Transverse colon (tissue), 4 donors: ENCODE measurements around the gene PVALEF. TPM values are rescaled to one million over a fixed set of nuclear protein-coding genes. Genes with fewer than 3 reads are reported as not detected.
A peak's percentile ranks its signal among the peaks of the same experiment; 100 is the strongest.

ENCODE experiments used
- DNase-seq: peaks from one replicate; pipeline ENCODE4 v3.0.0-alpha.2; 2019
- H3K27ac ChIP-seq, 4 donors: fragments of 200-600 bp; sonication (generic); 2 replicates each; pipeline ENCODE4 v1.5.1; 2016 to 2018; ENCODE audit warnings: inconsistent platforms in 4 of 4
- H3K27me3 ChIP-seq: fragments of 200-600 bp; sonication (generic); 2 replicates; pipeline ENCODE4 v1.5.1; 2017; ENCODE audit warnings: inconsistent platforms
- H3K36me3 ChIP-seq, 4 donors: fragments of 200-600 bp; sonication (generic); 2 replicates each; pipeline ENCODE4 v1.5.1; 2017 to 2019; ENCODE audit warnings: inconsistent platforms in 4 of 4
- H3K4me1 ChIP-seq, 4 donors: fragments of 200-600 bp; sonication (generic); 2 replicates each; pipeline ENCODE4 v1.5.1; 2017 to 2020; ENCODE audit warnings: inconsistent platforms in 4 of 4
- H3K4me3 ChIP-seq, 4 donors: fragments of 200-600 bp; sonication (generic); 1 replicate in 1 of 4; 2 replicates in 3 of 4; pipeline versions ENCODE4 v1.5.1 to v1.6.1; 2017 to 2019; ENCODE audit warnings: inconsistent platforms in 4 of 4
- H3K9me3 ChIP-seq, 2 donors: fragments of 200-600 bp; sonication (generic); 2 replicates each; pipeline ENCODE4 v1.5.1; 2017 to 2019; ENCODE audit warnings: inconsistent platforms in 2 of 2
- EP300 ChIP-seq: sonication (generic); formaldehyde crosslinking; IDR thresholded peaks from one replicate; pipeline ENCODE4 v1.6.1; 2017; ENCODE audit warnings: antibody characterized with exemption, low read depth
- POLR2A ChIP-seq: fragments of 450-650 bp; IDR thresholded peaks from one replicate; pipeline ENCODE4 v1.6.1; 2016; ENCODE audit warnings: antibody characterized with exemption, mild to moderate bottlenecking, moderate library complexity
- POLR2AphosphoS5 ChIP-seq, 3 donors: sonication (generic); formaldehyde crosslinking; IDR thresholded peaks; one replicate each; pipeline ENCODE4 v1.6.1; 2016; ENCODE audit warnings: antibody characterized with exemption in 3 of 3
- WGBS, 2 donors: methylation state at CpG; one replicate each; pipeline ENCODE4 v1.1.5; 2018; ENCODE audit warnings: low coverage in 1 of 2; 5-methylcytosine and 5-hydroxymethylcytosine counted together
- in situ Hi-C, 4 donors: fragments of 200-750 bp; cut with MboI; loops; one replicate each; pipeline versions ENCODE4 v1.15.0 to v1.15.1; 2017; ENCODE audit warnings: low sequenced_read_pairs in 3 of 4, low pct_ligation_motif_present in 1 of 4, low pct_unique_long_range_greater_than_20kb in 1 of 4
- intact Hi-C: fragments of 100-400 bp; cut with DNase I; formaldehyde crosslinking; loops from one replicate; pipeline ENCODE4 v1.15.1; 2023; ENCODE audit warnings: low total_unique reads
- total RNA-seq, 4 donors: library from RNA; depleted of rRNA; stranded (reverse); fragments of >200 nt; gene quantifications; one replicate each; pipeline ENCODE4 v1.1.0, GENCODE V29; 2016
- TF ChIP-seq, protein P1 (sequence below), 5 experiments: fragments of 200-600 bp in 3 of 5; fragments of 450-650 bp in 2 of 5; sonication (generic) in 3 of 5; IDR thresholded peaks; 1 replicate in 2 of 5; 2 replicates in 3 of 5; pipeline ENCODE4 v1.5.1; 2016 to 2017; ENCODE audit warnings: antibody characterized with exemption in 5 of 5, inconsistent platforms in 3 of 5, mild to moderate bottlenecking in 2 of 5, moderate library complexity in 1 of 5

The PVALEF gene
- total RNA-seq, 4 donors from 2014 or later, result not detected

DNA sequence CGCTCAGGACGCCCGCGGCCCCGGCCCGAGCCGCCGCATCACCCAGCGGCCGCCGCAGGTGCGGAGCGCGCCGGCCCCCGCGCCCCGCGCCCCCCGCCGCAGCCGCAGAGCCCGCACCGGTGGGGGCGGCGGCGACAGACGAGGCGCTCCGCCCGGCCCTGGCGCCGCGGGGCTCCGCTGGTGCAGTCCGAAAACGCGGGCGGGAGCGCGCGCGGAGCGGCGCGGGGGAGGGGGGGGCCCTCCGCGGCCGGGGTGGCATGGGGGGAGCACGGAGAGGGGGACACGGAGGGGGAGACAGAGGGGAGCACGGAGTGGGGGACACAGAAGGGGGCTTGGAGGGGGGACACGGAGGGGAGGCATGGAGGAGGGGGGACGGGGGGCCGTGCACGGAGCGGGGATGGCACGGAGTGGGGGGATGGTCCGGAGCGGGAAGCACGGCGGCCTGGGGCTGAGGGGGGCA, 756 bp downstream of the PVALEF start, which contains the start of gene AATK:
TSS of gene AATK (minus strand) at position 189 of the 460 bp plus-strand sequence. CDS start 229 bp downstream, outside the sequence.
- WGBS, 2 donors, result no CpG with 5 or more reads among the region's 62 CpGs
- no peaks in the 10 kb centered on the region for H3K9me3 ChIP-seq
- no peak for DNase-seq
- no peak within 1 kb of the TSS for H3K27ac ChIP-seq
- TF ChIP-seq POLR2A, result no peak
- TF ChIP-seq, protein P1, sequence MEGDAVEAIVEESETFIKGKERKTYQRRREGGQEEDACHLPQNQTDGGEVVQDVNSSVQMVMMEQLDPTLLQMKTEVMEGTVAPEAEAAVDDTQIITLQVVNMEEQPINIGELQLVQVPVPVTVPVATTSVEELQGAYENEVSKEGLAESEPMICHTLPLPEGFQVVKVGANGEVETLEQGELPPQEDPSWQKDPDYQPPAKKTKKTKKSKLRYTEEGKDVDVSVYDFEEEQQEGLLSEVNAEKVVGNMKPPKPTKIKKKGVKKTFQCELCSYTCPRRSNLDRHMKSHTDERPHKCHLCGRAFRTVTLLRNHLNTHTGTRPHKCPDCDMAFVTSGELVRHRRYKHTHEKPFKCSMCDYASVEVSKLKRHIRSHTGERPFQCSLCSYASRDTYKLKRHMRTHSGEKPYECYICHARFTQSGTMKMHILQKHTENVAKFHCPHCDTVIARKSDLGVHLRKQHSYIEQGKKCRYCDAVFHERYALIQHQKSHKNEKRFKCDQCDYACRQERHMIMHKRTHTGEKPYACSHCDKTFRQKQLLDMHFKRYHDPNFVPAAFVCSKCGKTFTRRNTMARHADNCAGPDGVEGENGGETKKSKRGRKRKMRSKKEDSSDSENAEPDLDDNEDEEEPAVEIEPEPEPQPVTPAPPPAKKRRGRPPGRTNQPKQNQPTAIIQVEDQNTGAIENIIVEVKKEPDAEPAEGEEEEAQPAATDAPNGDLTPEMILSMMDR (IDR thresholded peaks at IDR 0.05), result no peak
- no peak for TF ChIP-seq POLR2AphosphoS5 (IDR thresholded peaks at IDR 0.05)
- no peak for TF ChIP-seq EP300
- peaks cover 47% of the 10 kb centered on the region for H3K27me3 ChIP-seq
- in situ Hi-C loops (no loop called here), intact Hi-C loops (no loop called here)
- H3K4me1 ChIP-seq, result peaks cover 3 to 10% (median 4%) of the 10 kb centered on the region in 4 donors
- no peaks in the 10 kb centered on the region for H3K36me3 ChIP-seq
- H3K4me3 ChIP-seq, result peak within 1 kb of the TSS in 3 of 4 donors; percentile 8 to 41 (median 23)

- peaks cover 3 to 10% (median 4%) of the 10 kb centered on the region in 4 donors for H3K4me1 ChIP-seq
- H3K36me3 ChIP-seq, result no peaks in the 10 kb centered on the region
- no peak for DNase-seq
- H3K27me3 ChIP-seq, result peaks cover 47% of the 10 kb centered on the region
- no peak overlapping the region for H3K4me3 ChIP-seq
- H3K9me3 ChIP-seq, result no peaks in the 10 kb centered on the region
- H3K27ac ChIP-seq, result no peak overlapping the region
- 93% methylated on average over 4 of the region's 4 CpGs; no CpG with 5 or more reads in 1 of the 2 donors for WGBS, 2 donors
- in situ Hi-C loops, result no loop called here
- intact Hi-C loops, result no loop called here
- TF ChIP-seq POLR2AphosphoS5 (IDR thresholded peaks at IDR 0.05) (no peak), POLR2A (no peak), EP300 (no peak)
- TF ChIP-seq, protein P1 (IDR thresholded peaks at IDR 0.05), result no peak
Observed at GRCh38 chr17:81167194-81167524, 1.9 kb downstream of the PVALEF start.

GRCh38 chr17:81167638-81168037, 2.3 kb downstream of the PVALEF start:
- Histone ChIP-seq H3K27ac (no peak overlapping the region), H3K4me1 (peaks cover 3 to 10% (median 4%) of the 10 kb centered on the region in 4 donors), H3K27me3 (peaks cover 47% of the 10 kb centered on the region), H3K4me3 (no peak overlapping the region), H3K36me3 (no peaks in the 10 kb centered on the region), H3K9me3 (no peaks in the 10 kb centered on the region)
- WGBS, 2 donors, result 88% methylated on average over 7 of the region's 7 CpGs; no CpG with 5 or more reads in 1 of the 2 donors
- in situ Hi-C loops (no loop called here), intact Hi-C loops (no loop called here)
- TF ChIP-seq POLR2A, result no peak
- TF ChIP-seq POLR2AphosphoS5 (IDR thresholded peaks at IDR 0.05), result no peak
- TF ChIP-seq, protein P1 (IDR thresholded peaks at IDR 0.05), result no peak
- TF ChIP-seq EP300, result no peak
- DNase-seq, result no peak

GRCh38 chr17:81169870-81170309, 4.6 kb downstream of the PVALEF start:
- H3K9me3 ChIP-seq, result no peaks in the 10 kb centered on the region
- H3K27ac ChIP-seq, result no peak overlapping the region

More at GRCh38 chr17:81169870-81170309, 4.6 kb downstream of the PVALEF start:
- H3K36me3 ChIP-seq, result no peaks in the 10 kb centered on the region
- DNase-seq, result no peak
- intact Hi-C loops (no loop called here), in situ Hi-C loops (no loop called here)
- TF ChIP-seq POLR2A (no peak), POLR2AphosphoS5 (IDR thresholded peaks at IDR 0.05) (no peak), EP300 (no peak)
- TF ChIP-seq, protein P1 (IDR thresholded peaks at IDR 0.05), result no peak
- H3K4me1 ChIP-seq, result peaks cover 3 to 10% (median 4%) of the 10 kb centered on the region in 4 donors
- WGBS, 2 donors, result 89% methylated on average over 3 of the region's 3 CpGs; no CpG with 5 or more reads in 1 of the 2 donors
- H3K4me3 ChIP-seq, result no peak overlapping the region
- H3K27me3 ChIP-seq, result peaks cover 29% of the 10 kb centered on the region
